ENCODE results near the gene FARP1.

Gene FARP1

DNA sequence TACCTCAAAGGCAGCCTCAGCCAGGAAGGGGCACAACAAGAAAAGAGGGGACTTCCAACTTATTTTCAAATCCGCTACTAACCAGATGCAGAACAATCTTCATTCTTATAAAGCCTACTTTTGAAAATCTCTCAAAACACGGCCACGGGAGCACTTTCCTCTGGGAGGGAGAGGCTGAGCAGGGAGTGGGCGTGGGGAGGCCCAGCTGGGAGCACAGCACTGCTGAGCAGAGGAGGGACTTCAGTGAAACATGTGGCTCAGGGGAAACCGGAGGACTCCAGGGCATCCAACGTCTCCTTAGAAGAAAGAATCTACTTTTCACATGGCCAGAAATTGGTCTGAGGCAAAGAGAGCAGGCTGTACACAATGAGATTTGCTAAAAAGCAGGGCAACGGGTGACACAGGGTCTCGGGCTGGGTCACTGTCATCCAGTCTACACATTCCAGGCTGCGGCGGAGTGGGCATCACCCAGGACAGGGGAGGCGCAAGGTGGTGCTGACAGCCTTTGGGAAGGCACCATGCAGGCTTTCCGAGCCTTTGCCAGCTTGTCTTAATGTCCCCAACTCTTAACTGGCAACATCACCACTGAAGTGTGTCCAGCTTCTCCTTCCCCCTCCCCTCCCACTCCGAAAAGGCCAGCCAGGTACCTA lies 317.0 kb downstream of the FARP1 start:
- no peak for TF ChIP-seq GATA3 (IDR thresholded peaks at IDR 0.05; ENCODE audit: low read depth, low read length)
- no peak for TF ChIP-seq GATA2 (IDR thresholded peaks at IDR 0.05; ENCODE audit: low read depth, low read length)

DNA sequence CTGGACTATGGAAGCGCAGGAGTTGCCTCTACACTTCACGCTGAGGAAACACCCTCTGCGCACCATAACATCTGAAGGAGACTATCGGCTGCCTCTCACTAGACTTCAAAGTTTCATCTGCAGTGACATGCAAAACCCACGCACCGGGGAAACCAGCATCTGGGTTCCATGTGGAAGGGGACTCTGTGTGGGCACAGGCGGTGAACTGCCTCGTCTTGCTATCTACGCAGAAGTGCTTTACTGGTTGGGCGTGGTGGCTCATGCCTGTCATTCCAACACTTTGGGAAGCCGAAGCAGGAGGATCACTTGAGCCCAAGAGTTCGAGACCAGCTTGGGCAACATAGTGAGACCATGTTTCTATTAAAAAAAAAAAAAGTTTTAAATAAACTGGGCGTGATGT lies 317.6 kb downstream of the FARP1 start:
- TF ChIP-seq GATA2 (IDR thresholded peaks at IDR 0.05; ENCODE audit: low read depth, low read length) (no peak), GATA3 (IDR thresholded peaks at IDR 0.05; ENCODE audit: low read depth, low read length) (no peak)

- TF ChIP-seq GATA3 (IDR thresholded peaks at IDR 0.05; ENCODE audit: low read depth, low read length): no peak
- no peak for TF ChIP-seq GATA2 (IDR thresholded peaks at IDR 0.05; ENCODE audit: low read depth, low read length)
These were observed 318.8 kb downstream of the FARP1 start for GRCh38 chr13:98461486-98462240.

DNA sequence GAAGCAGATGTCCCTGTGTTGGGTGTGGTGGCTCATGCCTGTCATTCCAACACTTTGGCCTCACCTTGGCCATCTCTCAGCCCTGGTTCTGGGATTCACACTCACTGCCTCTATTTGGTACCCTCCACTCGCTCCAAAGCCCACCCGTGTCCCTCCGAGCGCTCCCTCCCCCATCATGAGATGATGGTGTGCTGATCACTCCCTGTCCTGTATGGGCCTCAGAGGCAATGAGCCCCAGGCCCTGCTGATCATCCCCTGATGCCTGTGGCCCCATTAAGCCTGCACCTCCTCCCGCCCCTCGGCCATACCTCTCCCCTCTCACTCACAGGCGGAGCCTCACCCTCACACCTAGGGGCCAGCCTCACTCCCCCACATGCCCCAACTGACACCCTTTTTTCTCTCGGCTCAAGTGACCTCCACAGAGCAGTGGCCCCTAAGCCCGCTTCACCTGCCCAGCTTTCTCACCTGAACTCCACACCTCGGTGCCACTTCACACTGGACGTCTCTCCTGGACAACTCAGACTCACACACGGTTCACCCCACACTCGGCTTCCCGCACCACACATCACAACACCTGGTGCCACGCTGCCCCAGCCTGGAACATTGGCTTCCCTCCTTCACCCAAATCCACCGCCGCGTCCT lies 319.5 kb downstream of the FARP1 start:
- TF ChIP-seq GATA2 (IDR thresholded peaks at IDR 0.05; ENCODE audit: low read depth, low read length) (no peak), GATA3 (IDR thresholded peaks at IDR 0.05; ENCODE audit: low read depth, low read length) (no peak)

- TF ChIP-seq GATA2 (IDR thresholded peaks at IDR 0.05; ENCODE audit: low read depth, low read length) (no peak), GATA3 (IDR thresholded peaks at IDR 0.05; ENCODE audit: low read depth, low read length) (no peak)
These were observed 320.1 kb downstream of the FARP1 start for GRCh38 chr13:98462946-98463345.

DNA sequence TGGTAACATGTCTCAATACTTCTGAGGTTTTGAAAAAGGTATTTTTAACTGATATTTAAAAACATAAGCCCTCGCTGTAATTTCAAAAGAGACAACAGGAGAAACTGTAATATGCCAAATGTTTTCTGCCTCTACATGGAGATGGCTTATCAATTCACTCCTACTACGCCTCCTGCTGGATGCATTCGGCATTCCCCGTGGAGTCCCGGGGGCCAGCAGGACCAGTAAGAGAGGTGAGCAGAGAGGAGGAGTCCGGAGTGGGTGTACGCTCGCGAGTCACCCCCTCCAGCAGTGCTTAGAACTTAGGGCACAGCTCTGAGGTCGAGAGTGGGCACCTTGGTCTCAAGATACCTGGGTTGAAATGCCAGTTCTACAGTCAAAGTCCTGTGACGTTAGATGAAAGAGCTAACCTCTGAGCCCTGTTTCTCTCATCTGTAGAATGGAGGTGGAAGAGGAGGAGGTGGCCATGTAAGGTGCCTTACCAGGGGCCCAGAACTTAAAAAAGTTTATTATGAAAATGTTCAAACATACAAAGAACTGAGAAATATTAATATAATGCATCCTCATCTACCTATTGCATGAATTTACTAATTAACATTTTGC lies 323.8 kb downstream of the FARP1 start:
- no peak for TF ChIP-seq GATA2 (IDR thresholded peaks at IDR 0.05; ENCODE audit: low read depth, low read length)
- TF ChIP-seq GATA3 (IDR thresholded peaks at IDR 0.05; ENCODE audit: low read depth, low read length): no peak

- TF ChIP-seq GATA3 (IDR thresholded peaks at IDR 0.05; ENCODE audit: low read depth, low read length) (no peak), GATA2 (IDR thresholded peaks at IDR 0.05; ENCODE audit: low read depth, low read length) (no peak)
These were observed 324.5 kb downstream of the FARP1 start for GRCh38 chr13:98467263-98467985.

GRCh38 chr13:98468361-98468760 lies 325.5 kb downstream of the FARP1 start:
- TF ChIP-seq GATA3 (IDR thresholded peaks at IDR 0.05; ENCODE audit: low read depth, low read length): no peak
- no peak for TF ChIP-seq GATA2 (IDR thresholded peaks at IDR 0.05; ENCODE audit: low read depth, low read length)

- TF ChIP-seq GATA3 (IDR thresholded peaks at IDR 0.05; ENCODE audit: low read depth, low read length) (no peak), GATA2 (IDR thresholded peaks at IDR 0.05; ENCODE audit: low read depth, low read length) (no peak)
These were observed 326.0 kb downstream of the FARP1 start for GRCh38 chr13:98468929-98469328.

DNA sequence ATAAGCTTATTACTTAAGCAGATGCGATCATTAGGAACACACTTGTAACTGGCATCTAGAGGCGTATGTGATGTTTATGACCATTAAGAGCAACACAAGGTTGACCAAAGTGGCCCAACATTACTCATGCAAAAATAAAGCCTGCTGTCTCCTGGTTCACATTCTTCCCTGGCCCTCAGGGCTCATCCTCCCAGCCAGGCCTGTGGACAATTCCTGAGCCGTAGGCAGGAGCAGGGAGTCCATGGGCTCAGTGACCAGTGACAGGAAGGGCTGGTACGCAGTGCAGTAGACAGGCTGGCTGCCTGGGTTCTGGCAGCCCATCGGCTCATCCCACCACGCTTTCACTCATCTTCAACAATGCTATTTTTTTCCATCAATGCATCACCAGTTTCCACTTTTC lies 328.0 kb downstream of the FARP1 start:
- TF ChIP-seq GATA2 (IDR thresholded peaks at IDR 0.05; ENCODE audit: low read depth, low read length) (no peak), GATA3 (IDR thresholded peaks at IDR 0.05; ENCODE audit: low read depth, low read length) (no peak)

- TF ChIP-seq GATA3 (IDR thresholded peaks at IDR 0.05; ENCODE audit: low read depth, low read length) (no peak), GATA2 (IDR thresholded peaks at IDR 0.05; ENCODE audit: low read depth, low read length) (no peak)
These were observed 329.0 kb downstream of the FARP1 start for GRCh38 chr13:98471934-98472333.

DNA sequence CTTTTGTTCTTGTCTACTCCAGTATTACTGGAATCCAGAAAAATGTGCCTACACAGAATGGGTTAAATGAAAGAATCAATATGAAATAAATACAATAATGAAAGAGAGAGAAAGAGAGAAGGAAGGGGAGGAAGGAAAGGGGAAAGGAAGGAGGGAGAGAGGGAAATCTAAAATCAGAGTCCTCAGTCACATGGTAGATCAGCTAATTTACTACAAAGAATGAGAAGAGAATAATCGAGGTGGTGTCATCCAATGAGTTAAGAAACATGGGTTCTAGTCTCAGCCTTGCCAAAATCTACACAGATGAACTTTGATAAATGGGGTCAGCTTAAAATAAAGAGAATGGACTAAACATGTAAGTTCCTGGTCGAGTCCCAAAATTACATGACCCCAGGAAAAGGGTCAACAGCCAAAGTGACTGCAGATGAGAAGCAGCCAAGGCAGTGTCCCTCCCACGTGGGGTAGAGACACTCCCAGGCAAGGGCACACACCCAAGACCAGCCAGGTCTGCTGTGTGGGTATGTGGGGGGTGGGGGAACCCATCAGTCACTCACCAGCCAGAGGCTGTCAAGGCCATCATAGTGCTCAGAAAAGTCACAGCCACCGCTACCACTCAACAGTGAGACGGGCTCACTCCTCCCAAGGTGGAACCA lies 330.4 kb downstream of the FARP1 start:
- TF ChIP-seq GATA3 (IDR thresholded peaks at IDR 0.05; ENCODE audit: low read depth, low read length): no peak
- TF ChIP-seq GATA2 (IDR thresholded peaks at IDR 0.05; ENCODE audit: low read depth, low read length): no peak

GRCh38 chr13:98473788-98474144 lies 330.9 kb downstream of the FARP1 start:
- TF ChIP-seq GATA2 (IDR thresholded peaks at IDR 0.05; ENCODE audit: low read depth, low read length) (no peak), GATA3 (IDR thresholded peaks at IDR 0.05; ENCODE audit: low read depth, low read length) (no peak)

All from SH-SY5Y (cell line).